AG10803 (cell line): ENCODE data around the gene SPTBN4.

Experiments used
- DNase-seq: peaks from one replicate; pipeline ENCODE4 v3.0.0; 2010; ENCODE audit warnings: low read depth
- H3K4me3 ChIP-seq: 2 replicates; pipeline ENCODE4 v1.5.1; 2011; ENCODE audit warnings: mild to moderate bottlenecking, low read length, control low read depth
- TF ChIP-seq, protein P1 (sequence below): conservative IDR thresholded peaks from 2 replicates; pipeline ENCODE4 v1.5.1; 2011; ENCODE audit warnings: mild to moderate bottlenecking, low read length, control low read depth, inconsistent platforms

Gene SPTBN4

DNA sequence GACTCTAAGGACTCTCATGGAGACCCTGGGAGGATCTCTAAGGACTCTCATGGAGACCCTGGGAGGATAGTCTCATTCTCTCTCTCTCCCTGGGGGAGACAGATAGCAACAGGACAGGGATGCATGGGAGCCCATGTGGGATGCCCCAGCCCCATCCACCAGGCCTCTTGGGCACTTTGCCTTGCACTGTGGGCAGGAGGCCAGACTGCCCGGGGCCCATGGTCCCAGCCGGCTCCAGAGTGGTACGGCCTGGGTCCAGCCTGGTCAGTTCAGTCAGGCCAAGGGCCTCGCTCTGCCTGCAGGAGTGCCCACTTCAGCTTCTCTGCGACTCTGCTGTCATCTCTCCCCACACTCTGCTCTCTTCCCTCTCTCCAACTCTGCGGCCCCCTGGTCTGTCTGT, 61.3 kb downstream of the SPTBN4 start:
- no peak for DNase-seq
- no peak overlapping the region for H3K4me3 ChIP-seq
- TF ChIP-seq, protein P1, sequence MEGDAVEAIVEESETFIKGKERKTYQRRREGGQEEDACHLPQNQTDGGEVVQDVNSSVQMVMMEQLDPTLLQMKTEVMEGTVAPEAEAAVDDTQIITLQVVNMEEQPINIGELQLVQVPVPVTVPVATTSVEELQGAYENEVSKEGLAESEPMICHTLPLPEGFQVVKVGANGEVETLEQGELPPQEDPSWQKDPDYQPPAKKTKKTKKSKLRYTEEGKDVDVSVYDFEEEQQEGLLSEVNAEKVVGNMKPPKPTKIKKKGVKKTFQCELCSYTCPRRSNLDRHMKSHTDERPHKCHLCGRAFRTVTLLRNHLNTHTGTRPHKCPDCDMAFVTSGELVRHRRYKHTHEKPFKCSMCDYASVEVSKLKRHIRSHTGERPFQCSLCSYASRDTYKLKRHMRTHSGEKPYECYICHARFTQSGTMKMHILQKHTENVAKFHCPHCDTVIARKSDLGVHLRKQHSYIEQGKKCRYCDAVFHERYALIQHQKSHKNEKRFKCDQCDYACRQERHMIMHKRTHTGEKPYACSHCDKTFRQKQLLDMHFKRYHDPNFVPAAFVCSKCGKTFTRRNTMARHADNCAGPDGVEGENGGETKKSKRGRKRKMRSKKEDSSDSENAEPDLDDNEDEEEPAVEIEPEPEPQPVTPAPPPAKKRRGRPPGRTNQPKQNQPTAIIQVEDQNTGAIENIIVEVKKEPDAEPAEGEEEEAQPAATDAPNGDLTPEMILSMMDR, result no peak

DNA sequence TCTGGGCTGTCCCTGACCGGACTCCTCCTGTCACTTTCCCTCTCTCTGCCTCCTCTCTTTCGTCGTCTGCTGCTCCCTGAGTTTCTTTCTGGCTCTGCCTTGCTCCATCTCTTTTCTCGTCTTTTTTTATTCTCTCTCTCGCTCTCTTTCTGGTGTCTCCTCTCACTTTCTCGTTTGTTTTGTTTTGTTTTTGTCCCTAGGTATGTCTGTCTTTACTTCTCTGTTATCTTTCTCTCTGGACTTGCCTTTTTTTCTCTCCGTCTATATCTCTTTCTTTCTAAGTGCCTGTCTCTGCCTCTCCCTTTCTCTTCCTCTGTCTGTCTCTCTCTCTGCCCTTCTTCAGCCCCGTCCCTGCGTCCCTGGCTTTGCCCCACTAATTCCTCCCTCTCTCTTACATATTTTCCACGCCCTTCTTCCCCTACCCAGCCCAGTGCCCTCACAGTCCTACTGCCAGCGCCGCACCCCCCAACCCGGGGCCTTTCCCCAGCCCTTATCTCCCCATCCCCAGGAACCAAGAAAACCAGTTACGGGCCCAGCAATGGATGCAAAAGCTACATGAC, 61.8 kb downstream of the SPTBN4 start:
- H3K4me3 ChIP-seq, result no peak overlapping the region
- TF ChIP-seq, protein P1, result no peak
- DNase-seq, result no peak

DNA sequence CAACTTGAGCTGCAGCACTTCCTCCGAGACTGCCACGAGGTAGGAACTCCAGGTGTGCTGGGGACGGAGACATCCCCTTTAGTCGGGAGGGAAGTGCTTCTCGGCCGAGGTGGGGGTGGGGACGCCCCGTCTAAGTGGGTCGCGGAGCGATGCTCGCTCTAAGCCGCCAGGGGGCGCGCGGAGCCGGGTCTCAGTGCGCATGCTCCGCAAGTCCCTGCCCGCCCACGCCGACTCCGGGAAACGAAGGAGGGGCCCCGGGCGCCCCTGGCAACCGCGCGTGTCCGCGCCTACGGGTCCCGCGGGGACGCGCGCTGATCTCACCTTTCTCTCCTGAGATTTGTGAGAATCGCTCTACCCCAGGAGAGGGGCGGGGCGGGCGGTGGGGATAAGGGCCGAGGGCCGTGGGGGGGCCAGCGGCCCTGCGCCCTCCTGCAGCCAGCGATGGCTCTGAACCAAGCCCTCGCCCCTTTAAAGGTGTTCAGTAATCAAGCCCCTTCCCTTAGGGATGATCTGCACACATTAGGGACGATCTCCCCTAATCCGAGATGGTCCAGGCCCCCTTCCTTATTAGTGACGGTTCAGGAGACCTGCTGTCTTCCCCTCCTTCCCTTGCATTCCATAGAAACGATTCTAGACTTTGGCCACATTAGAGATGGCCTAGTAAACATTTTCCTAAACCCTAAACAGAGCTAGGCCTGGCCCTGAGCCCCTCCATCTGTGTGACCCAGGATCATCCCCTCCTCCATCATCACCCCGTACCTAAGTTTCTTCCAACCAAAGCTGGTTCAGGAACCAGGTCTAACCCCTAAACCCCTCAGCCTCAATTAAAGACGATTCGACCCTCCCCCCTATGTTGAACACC, 62.5 kb downstream of the SPTBN4 start:
- DNase-seq, result peak; percentile 65

DNA sequence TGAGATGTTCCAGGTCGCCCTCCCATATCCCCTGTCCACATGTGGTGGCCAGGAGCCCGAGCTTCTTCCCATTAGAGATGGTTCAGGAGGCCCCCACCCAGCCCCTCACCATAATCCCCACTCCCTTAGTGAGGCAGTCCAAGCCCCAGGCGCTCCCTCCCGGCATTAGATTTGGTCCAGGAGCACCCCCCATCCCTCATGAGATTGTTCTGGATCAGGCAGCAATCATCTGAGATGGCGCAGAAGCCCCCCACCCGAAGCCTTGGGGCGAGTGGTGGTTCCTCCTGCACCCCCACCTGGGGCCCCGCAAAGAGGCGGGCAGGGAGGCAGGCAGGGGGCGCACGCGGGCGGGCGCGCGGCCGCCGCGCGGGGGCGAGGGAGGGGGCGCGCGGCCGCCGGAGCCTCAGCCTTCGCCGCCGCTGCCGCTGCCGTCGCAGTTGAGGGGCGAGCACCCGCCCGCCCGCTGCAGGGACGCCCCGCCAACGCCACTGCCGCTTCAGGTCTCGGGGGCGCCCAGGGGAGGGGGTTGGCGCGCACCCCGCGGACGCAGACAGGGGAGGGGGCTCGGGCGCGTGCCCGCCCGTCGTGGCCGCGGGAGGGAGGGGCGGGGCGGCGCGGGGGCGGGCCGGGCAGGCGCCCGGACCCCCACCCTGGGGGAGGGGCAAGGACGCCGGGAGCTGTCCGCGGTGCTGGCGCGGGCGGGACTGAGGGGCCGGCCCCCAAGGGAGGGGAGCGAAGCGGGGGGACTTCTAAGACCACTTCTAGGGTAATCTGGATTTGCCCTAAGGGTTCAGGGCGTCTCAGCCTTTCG, 63.5 kb downstream of the SPTBN4 start:
- no peak overlapping the region for H3K4me3 ChIP-seq
- TF ChIP-seq, protein P1, result no peak
- DNase-seq, result no peak

More for the DNA sequence above, 62.5 kb downstream of the SPTBN4 start:
- TF ChIP-seq, protein P1, result peak; percentile 70
- H3K4me3 ChIP-seq, result peak overlapping the region; percentile 56

DNA sequence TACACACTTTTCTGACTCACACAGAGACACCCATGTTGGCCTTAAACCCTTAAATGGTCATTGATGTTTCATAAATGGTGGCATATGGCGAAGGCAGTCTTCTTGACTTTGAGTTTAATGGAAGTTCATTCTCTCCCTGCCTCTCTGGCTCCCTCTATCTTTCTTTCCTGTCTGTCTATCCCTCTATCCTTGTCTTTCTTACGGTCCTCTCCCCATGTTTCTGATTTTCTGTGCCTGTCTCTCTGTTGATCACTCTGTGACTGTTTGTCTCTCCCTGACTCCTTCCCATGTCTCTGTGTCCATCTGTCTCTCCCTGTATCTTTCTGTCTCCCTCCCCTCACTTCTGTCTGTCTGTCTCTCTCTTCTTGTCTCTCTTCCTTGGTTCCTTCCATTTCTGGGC, 66.7 kb downstream of the SPTBN4 start:
- H3K4me3 ChIP-seq, result no peak overlapping the region
- TF ChIP-seq, protein P1, result peak; percentile 36
- DNase-seq, result no peak

DNA sequence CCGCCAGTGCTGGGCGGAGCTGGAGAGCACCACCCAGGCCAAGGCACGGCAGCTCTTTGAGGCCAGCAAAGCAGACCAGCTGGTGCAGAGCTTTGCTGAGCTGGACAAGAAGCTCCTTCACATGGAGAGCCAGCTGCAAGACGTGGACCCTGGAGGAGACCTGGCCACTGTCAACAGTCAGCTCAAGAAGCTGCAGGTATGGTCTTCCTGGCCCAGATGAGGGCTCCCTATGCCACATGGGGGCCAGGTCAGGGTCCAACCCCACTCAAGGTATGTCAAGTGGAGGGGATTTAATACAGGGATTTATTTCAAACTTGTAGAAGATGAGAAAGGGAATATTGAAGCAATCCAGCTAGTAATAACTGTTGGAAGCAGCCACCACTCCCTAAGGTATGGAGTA, 67.3 kb downstream of the SPTBN4 start:
- no peak for DNase-seq
- H3K4me3 ChIP-seq, result no peak overlapping the region
- TF ChIP-seq, protein P1, result no peak
